KMS-11 (cell line): ENCODE results near the gene SMPDL3A.

Experiments used
- H2AFZ ChIP-seq: fragments of 200-600 bp; sonication (generic); 2 replicates; pipeline ENCODE4 v1.6.1; 2016; ENCODE audit warnings: antibody characterized with exemption, mixed run types, low read depth
- H3K27ac ChIP-seq: fragments of 200-600 bp; sonication (generic); 2 replicates; pipeline ENCODE4 v1.6.1; 2016; ENCODE audit warnings: mild to moderate bottlenecking, mixed run types
- H3K27me3 ChIP-seq: fragments of 200-600 bp; sonication (generic); 2 replicates; pipeline ENCODE4 v1.6.1; 2017; ENCODE audit warnings: mild to moderate bottlenecking, low read depth, mixed run types, moderate library complexity; ENCODE audit not compliant: insufficient read depth
- H3K36me3 ChIP-seq: fragments of 200-600 bp; sonication (generic); 2 replicates; pipeline ENCODE4 v1.6.1; 2017; ENCODE audit warnings: mild to moderate bottlenecking, mixed run types; ENCODE audit not compliant: insufficient read depth
- H3K4me1 ChIP-seq: fragments of 200-600 bp; sonication (generic); 2 replicates; pipeline ENCODE4 v1.6.1; 2016; ENCODE audit warnings: mild to moderate bottlenecking, low read depth, mixed run types; ENCODE audit not compliant: poor library complexity, severe bottlenecking
- H3K4me2 ChIP-seq: fragments of 200-600 bp; sonication (generic); 2 replicates; pipeline ENCODE4 v1.7.0; 2016; ENCODE audit warnings: mild to moderate bottlenecking, mixed run types
- H3K4me3 ChIP-seq: fragments of 200-600 bp; sonication (generic); IDR thresholded peaks from 2 replicates; pipeline ENCODE4 v1.6.1; 2017; ENCODE audit warnings: low read depth, low read length, mixed read lengths; ENCODE audit not compliant: insufficient read depth
- H3K79me2 ChIP-seq: fragments of 200-600 bp; sonication (generic); 2 replicates; pipeline ENCODE4 v1.6.1; 2016; ENCODE audit warnings: low read depth, mixed run types; ENCODE audit not compliant: insufficient read depth
- H3K9ac ChIP-seq: fragments of 200-600 bp; sonication (generic); 2 replicates; pipeline ENCODE4 v1.6.1; 2016; ENCODE audit warnings: mild to moderate bottlenecking, mixed run types
- H4K20me1 ChIP-seq: fragments of 200-600 bp; sonication (generic); 2 replicates; pipeline ENCODE4 v1.6.1; 2016; ENCODE audit warnings: mild to moderate bottlenecking, mixed run types; ENCODE audit not compliant: insufficient read depth
- TF ChIP-seq, protein P1 (sequence below): fragments of 200-600 bp; sonication (generic); conservative IDR thresholded peaks from 2 replicates; pipeline ENCODE4 v1.6.1; 2017; ENCODE audit warnings: low read depth, mild to moderate bottlenecking, antibody characterized with exemption, low read length, moderate library complexity, mixed read lengths

The SMPDL3A gene

DNA sequence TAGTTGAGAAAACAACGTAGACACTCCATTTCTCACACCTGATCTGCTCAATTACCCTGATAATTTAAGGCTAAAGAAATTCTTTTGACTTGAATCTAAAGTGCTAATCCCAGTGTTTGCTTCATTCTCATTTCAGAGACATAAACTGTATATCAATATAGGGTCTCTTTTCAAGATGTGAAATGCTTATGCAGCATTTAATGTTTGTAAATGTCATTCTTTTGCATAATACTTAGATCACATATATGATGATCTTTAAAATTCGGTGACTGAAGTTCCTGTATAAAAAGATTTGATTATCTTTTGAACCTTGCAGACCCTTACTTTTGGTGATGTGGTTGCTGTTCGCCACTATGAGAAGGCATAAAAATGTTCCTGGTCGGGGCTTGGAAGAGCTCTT, 5.7 kb upstream of the SMPDL3A start:
- TF ChIP-seq, protein P1, sequence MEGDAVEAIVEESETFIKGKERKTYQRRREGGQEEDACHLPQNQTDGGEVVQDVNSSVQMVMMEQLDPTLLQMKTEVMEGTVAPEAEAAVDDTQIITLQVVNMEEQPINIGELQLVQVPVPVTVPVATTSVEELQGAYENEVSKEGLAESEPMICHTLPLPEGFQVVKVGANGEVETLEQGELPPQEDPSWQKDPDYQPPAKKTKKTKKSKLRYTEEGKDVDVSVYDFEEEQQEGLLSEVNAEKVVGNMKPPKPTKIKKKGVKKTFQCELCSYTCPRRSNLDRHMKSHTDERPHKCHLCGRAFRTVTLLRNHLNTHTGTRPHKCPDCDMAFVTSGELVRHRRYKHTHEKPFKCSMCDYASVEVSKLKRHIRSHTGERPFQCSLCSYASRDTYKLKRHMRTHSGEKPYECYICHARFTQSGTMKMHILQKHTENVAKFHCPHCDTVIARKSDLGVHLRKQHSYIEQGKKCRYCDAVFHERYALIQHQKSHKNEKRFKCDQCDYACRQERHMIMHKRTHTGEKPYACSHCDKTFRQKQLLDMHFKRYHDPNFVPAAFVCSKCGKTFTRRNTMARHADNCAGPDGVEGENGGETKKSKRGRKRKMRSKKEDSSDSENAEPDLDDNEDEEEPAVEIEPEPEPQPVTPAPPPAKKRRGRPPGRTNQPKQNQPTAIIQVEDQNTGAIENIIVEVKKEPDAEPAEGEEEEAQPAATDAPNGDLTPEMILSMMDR = no peak
- Histone ChIP-seq H3K79me2 (no peaks in the 10 kb centered on the region), H3K4me2 (no peak overlapping the region)

DNA sequence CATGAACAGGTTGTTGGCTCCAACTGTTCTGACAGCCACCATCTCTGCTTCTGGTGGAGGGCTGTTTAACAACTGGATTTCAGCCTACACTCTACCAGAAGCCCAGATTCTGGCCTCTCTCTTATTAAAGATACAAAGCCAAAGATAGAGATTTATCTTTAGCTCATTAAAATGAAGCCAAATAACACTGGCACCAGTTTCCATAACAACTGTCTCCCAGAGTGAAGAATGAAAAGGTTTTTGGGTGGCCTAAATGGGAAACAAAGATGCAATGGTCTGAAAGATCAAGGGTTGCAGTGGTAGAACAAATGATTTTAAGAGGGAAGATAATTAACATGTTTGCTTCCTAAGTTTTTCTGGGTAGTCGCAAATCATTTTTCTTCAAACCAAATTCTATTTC, 3.2 kb upstream of the SMPDL3A start:
- Histone ChIP-seq H3K4me1 (peaks cover 15% of the 10 kb centered on the region), H4K20me1 (no peaks in the 10 kb centered on the region), H2AFZ (no peak overlapping the region), H3K27ac (no peak overlapping the region), H3K27me3 (no peaks in the 10 kb centered on the region), H3K36me3 (no peaks in the 10 kb centered on the region), H3K79me2 (no peaks in the 10 kb centered on the region), H3K4me2 (no peak overlapping the region), H3K9ac (no peak overlapping the region), H3K4me3 (no peak overlapping the region)
- TF ChIP-seq, protein P1 = no peak

More for the DNA sequence above, 5.7 kb upstream of the SMPDL3A start:
- H4K20me1 ChIP-seq = no peaks in the 10 kb centered on the region
- H3K27me3 ChIP-seq = no peaks in the 10 kb centered on the region
- H3K27ac ChIP-seq = no peak overlapping the region
- H3K9ac ChIP-seq = no peak overlapping the region
- no peak overlapping the region for H3K4me3 ChIP-seq
- peaks cover 22% of the 10 kb centered on the region for H3K4me1 ChIP-seq
- H3K36me3 ChIP-seq = no peaks in the 10 kb centered on the region
- H2AFZ ChIP-seq = no peak overlapping the region

DNA sequence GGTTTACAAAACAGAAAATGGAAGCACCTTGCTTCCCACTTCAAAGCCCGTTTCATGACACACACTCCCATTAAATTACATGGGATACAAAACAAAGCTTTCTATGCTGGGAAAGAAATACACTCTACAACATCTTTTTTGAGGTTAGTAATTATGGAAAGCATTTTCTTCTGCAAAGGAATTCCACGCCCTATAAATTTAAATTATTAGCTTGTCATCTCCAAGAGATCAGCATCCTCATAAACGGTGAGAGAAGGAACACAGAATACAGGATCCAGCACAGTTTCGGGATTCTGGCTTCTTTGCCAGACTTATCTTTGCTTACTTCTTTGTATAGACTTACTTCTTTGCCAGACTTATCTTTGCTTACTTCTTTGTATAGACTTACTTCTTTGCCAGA, 1.3 kb upstream of the SMPDL3A start:
- H4K20me1 ChIP-seq = no peaks in the 10 kb centered on the region
- no peak overlapping the region; the same call in 1 of the 2 replicates for H3K27ac ChIP-seq
- TF ChIP-seq, protein P1 = no peak
- H2AFZ ChIP-seq = no peak overlapping the region
- H3K36me3 ChIP-seq = no peaks in the 10 kb centered on the region
- peaks cover 33% of the 10 kb centered on the region for H3K4me1 ChIP-seq
- peaks cover 11% of the 10 kb centered on the region; the same call in 1 of the 2 replicates for H3K79me2 ChIP-seq
- peak overlapping the region; percentile 91 for H3K4me2 ChIP-seq
- H3K4me3 ChIP-seq = no peak overlapping the region
- no peak overlapping the region for H3K9ac ChIP-seq
- no peaks in the 10 kb centered on the region for H3K27me3 ChIP-seq

DNA sequence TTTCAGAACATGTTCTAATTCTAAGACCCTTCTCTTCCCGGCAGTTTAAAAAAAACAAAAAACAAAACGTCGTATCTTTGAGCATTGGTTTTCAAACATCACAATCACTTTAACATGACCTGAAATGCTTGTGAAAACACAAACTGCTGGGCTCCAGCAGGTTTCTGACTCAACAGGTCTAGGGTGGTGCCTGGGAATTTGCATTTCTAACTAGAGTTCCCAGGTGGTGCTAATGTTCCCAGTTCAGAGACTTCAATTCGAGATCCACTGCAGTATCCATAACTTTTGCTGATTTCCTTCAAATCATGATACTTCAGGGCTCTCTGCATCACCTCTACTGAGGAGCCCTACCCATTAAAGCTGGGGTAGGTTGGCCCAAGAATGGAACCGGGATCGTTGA, 850 bp upstream of the SMPDL3A start:
- H3K9ac ChIP-seq = peak overlapping the region; percentile 69; the same call in 1 of the 2 replicates
- peaks cover 33% of the 10 kb centered on the region for H3K4me1 ChIP-seq
- no peak overlapping the region for H3K4me3 ChIP-seq
- H3K27me3 ChIP-seq = no peaks in the 10 kb centered on the region
- H4K20me1 ChIP-seq = no peaks in the 10 kb centered on the region
- H3K4me2 ChIP-seq = peak overlapping the region; percentile 91
- TF ChIP-seq, protein P1 = no peak
- no peaks in the 10 kb centered on the region for H3K36me3 ChIP-seq
- H2AFZ ChIP-seq = peak overlapping the region; percentile 85; the same call in 1 of the 2 replicates
- H3K79me2 ChIP-seq = peaks cover 13% of the 10 kb centered on the region; the same call in 1 of the 2 replicates
- H3K27ac ChIP-seq = peak overlapping the region; percentile 83; the same call in 1 of the 2 replicates
